OCI-LY1 (cell line): ENCODE data around the gene ARAP1.

Experiments used
- H2AFZ ChIP-seq: fragments of 200-600 bp; sonication (generic), shearing (Covaris generic); 2 replicates; pipeline ENCODE4 v1.6.0; 2014; ENCODE audit warnings: antibody characterized with exemption, mild to moderate bottlenecking, low read length
- H3F3A ChIP-seq: fragments of 200-600 bp; sonication (generic), shearing (Covaris generic); 2 replicates; pipeline ENCODE4 v1.6.0; 2014; ENCODE audit warnings: mild to moderate bottlenecking, antibody characterized with exemption, low read length, moderate library complexity; ENCODE audit not compliant: insufficient read depth
- H3K27ac ChIP-seq: fragments of 200-600 bp; sonication (generic); 2 replicates; pipeline ENCODE4 v1.5.1; 2014; ENCODE audit warnings: low read length, mixed run types, mild to moderate bottlenecking, low read depth; ENCODE audit not compliant: poor library complexity, severe bottlenecking
- H3K27me3 ChIP-seq: fragments of 200-600 bp; sonication (generic); 2 replicates; pipeline ENCODE4 v1.6.0; 2014; ENCODE audit warnings: antibody characterized with exemption, mild to moderate bottlenecking, low read length, moderate library complexity; ENCODE audit not compliant: insufficient read depth
- H3K36me3 ChIP-seq: fragments of 200-600 bp; sonication (generic); 2 replicates; pipeline ENCODE4 v1.6.1; 2014; ENCODE audit warnings: mild to moderate bottlenecking, antibody characterized with exemption, low read length, moderate library complexity, mixed read lengths; ENCODE audit not compliant: insufficient read depth
- H3K4me1 ChIP-seq: fragments of 200-600 bp; sonication (generic); 2 replicates; pipeline ENCODE4 v1.5.1; 2014; ENCODE audit warnings: mild to moderate bottlenecking, low read length, moderate library complexity; ENCODE audit not compliant: insufficient read depth, severe bottlenecking
- H3K4me2 ChIP-seq: fragments of 200-600 bp; sonication (generic), shearing (Covaris generic); 2 replicates; pipeline ENCODE4 v1.6.1; 2014; ENCODE audit warnings: low read length
- H3K4me3 ChIP-seq: fragments of 200-600 bp; sonication (generic); 2 replicates; pipeline ENCODE4 v1.5.1; 2014; ENCODE audit warnings: low read length, low read depth, mild to moderate bottlenecking, mixed read lengths; ENCODE audit not compliant: poor library complexity, severe bottlenecking
- H3K79me2 ChIP-seq: fragments of 200-600 bp; shearing (Covaris generic); 2 replicates; pipeline ENCODE4 v1.6.1; 2016; ENCODE audit warnings: mixed run types, low read length, mixed read lengths; ENCODE audit not compliant: insufficient read depth
- H3K9ac ChIP-seq: fragments of 200-600 bp; sonication (generic), shearing (Covaris generic); 2 replicates; pipeline ENCODE4 v1.6.1; 2014; ENCODE audit warnings: mild to moderate bottlenecking, low read length, mixed read lengths
- H3K9me2 ChIP-seq: fragments of 200-600 bp; sonication (generic), shearing (Covaris generic); 2 replicates; pipeline ENCODE4 v1.6.1; 2014; ENCODE audit warnings: low read depth, mild to moderate bottlenecking, low read length, mixed read lengths
- H3K9me3 ChIP-seq: fragments of 200-600 bp; shearing (Covaris generic); 2 replicates; pipeline ENCODE4 v1.6.1; 2014; ENCODE audit warnings: low read length, mixed read lengths
- H4K20me1 ChIP-seq: fragments of 200-600 bp; sonication (generic), shearing (Covaris generic); 2 replicates; pipeline ENCODE4 v1.6.0; 2016; ENCODE audit warnings: mild to moderate bottlenecking, low read length; ENCODE audit not compliant: insufficient read depth
- CTCF ChIP-seq: fragments of 200-600 bp; sonication (generic), shearing (Covaris generic); IDR thresholded peaks from 2 replicates; pipeline ENCODE4 v1.5.1; 2017; ENCODE audit warnings: mild to moderate bottlenecking, antibody characterized with exemption, low read length, moderate library complexity, mixed read lengths
- EZH2 ChIP-seq: fragments of 200-600 bp; sonication (generic), shearing (Covaris generic); IDR thresholded peaks from 2 replicates; pipeline ENCODE4 v1.8.0; 2017; ENCODE audit warnings: borderline replicate concordance, mixed run types, mild to moderate bottlenecking, antibody characterized with exemption, low read length, moderate library complexity, mixed read lengths

The ARAP1 gene

GRCh38 chr11:72693271-72693968, 58.8 kb downstream of the ARAP1 start:
- Histone ChIP-seq H3K27ac (no peak overlapping the region), H3K9ac (no peak overlapping the region), H3K4me3 (no peak overlapping the region), H3K9me3 (no peaks in the 10 kb centered on the region), H3K9me2 (no peaks in the 10 kb centered on the region), H3K36me3 (peaks cover 77% of the 10 kb centered on the region), H3K79me2 (no peaks in the 10 kb centered on the region), H3K27me3 (no peaks in the 10 kb centered on the region), H2AFZ (no peak overlapping the region), H3K4me2 (no peak overlapping the region), H3K4me1 (no peaks in the 10 kb centered on the region), H3F3A (no peaks in the 10 kb centered on the region), H4K20me1 (no peaks in the 10 kb centered on the region)
- TF ChIP-seq CTCF (peak; percentile 21; the same call in 1 of the 2 replicates), EZH2 (no peak)

- H3K27me3 ChIP-seq, result no peaks in the 10 kb centered on the region
- H3K9me2 ChIP-seq, result no peaks in the 10 kb centered on the region
- no peaks in the 10 kb centered on the region for H3K4me1 ChIP-seq
- H3K4me3 ChIP-seq, result no peak overlapping the region
- no peak overlapping the region for H3K4me2 ChIP-seq
- no peak overlapping the region for H2AFZ ChIP-seq
- H3F3A ChIP-seq, result no peaks in the 10 kb centered on the region
- no peaks in the 10 kb centered on the region for H3K9me3 ChIP-seq
- no peaks in the 10 kb centered on the region for H3K79me2 ChIP-seq
- H4K20me1 ChIP-seq, result no peaks in the 10 kb centered on the region
- H3K36me3 ChIP-seq, result peaks cover 75% of the 10 kb centered on the region
- no peak overlapping the region for H3K9ac ChIP-seq
- TF ChIP-seq CTCF (no peak), EZH2 (no peak)
- no peak overlapping the region for H3K27ac ChIP-seq
Measured at GRCh38 chr11:72692498-72693237, 59.5 kb downstream of the ARAP1 start.

GRCh38 chr11:72690166-72690565, 62.0 kb downstream of the ARAP1 start:
- H3K79me2 ChIP-seq, result no peaks in the 10 kb centered on the region
- no peak overlapping the region for H3K9ac ChIP-seq
- no peak overlapping the region for H3K27ac ChIP-seq
- no peak overlapping the region for H2AFZ ChIP-seq
- H3K4me2 ChIP-seq, result no peak overlapping the region
- H3K9me2 ChIP-seq, result no peaks in the 10 kb centered on the region
- H3K4me1 ChIP-seq, result no peaks in the 10 kb centered on the region
- no peak overlapping the region for H3K4me3 ChIP-seq
- no peaks in the 10 kb centered on the region for H4K20me1 ChIP-seq
- TF ChIP-seq CTCF (no peak), EZH2 (no peak)
- no peaks in the 10 kb centered on the region for H3K9me3 ChIP-seq
- no peaks in the 10 kb centered on the region for H3F3A ChIP-seq
- peaks cover 56% of the 10 kb centered on the region for H3K36me3 ChIP-seq
- no peaks in the 10 kb centered on the region for H3K27me3 ChIP-seq
